22Rv1 (cell line): ENCODE data around the gene LTF.
A peak's percentile ranks its signal among the peaks of the same experiment; 100 is the strongest.

ENCODE experiments used
- H3K27ac ChIP-seq: fragments of 450-650 bp; 2 replicates; pipeline ENCODE4 v1.5.1; 2017
- CTCF ChIP-seq: fragments of 450-650 bp; IDR thresholded peaks from 2 replicates; pipeline ENCODE4 v1.5.1; 2017; ENCODE audit warnings: mild to moderate bottlenecking
- ZFX ChIP-seq: fragments of 450-650 bp; IDR thresholded peaks from 2 replicates; pipeline ENCODE4 v1.6.1; 2017; ENCODE audit warnings: antibody characterized with exemption, borderline replicate concordance

LTF gene

GRCh38 chr3:46449755-46450552 is 14.8 kb downstream of the LTF start:
- no peak overlapping the region for H3K27ac ChIP-seq
- TF ChIP-seq ZFX (no peak), CTCF (peak; percentile 91)

- TF ChIP-seq CTCF, result no peak
- TF ChIP-seq ZFX, result no peak
- no peak overlapping the region for H3K27ac ChIP-seq
Measured at GRCh38 chr3:46448721-46449120, 16.0 kb downstream of the LTF start.

- no peak overlapping the region for H3K27ac ChIP-seq
- TF ChIP-seq CTCF, result no peak
- TF ChIP-seq ZFX, result no peak
Measured at GRCh38 chr3:46447228-46447985, 17.3 kb downstream of the LTF start.

GRCh38 chr3:46442576-46443530 is 21.9 kb downstream of the LTF start:
- no peak overlapping the region for H3K27ac ChIP-seq
- no peak for TF ChIP-seq ZFX
- TF ChIP-seq CTCF, result no peak

- H3K27ac ChIP-seq, result no peak overlapping the region
- TF ChIP-seq ZFX, result no peak
Measured at GRCh38 chr3:46440531-46441294, 24.0 kb downstream of the LTF start.

- TF ChIP-seq ZFX (no peak), CTCF (no peak)
- no peak overlapping the region for H3K27ac ChIP-seq
Measured at GRCh38 chr3:46438831-46439230, 25.9 kb downstream of the LTF start.

GRCh38 chr3:46435081-46435726 is 29.5 kb downstream of the LTF start:
- H3K27ac ChIP-seq, result no peak overlapping the region
- TF ChIP-seq ZFX (no peak), CTCF (no peak)
